AG04449 (cell line): ENCODE measurements around the gene TIE1.

ENCODE experiments used
- CTCF ChIA-PET: fragments of 350-600 bp; formaldehyde crosslinking; extraction: SDS; loops from one replicate; lab custom pipeline; 2021; ENCODE audit warnings: antibody characterized with exemption; lab: Yijun Ruan, JAX
- POLR2A ChIA-PET: fragments of 400-600, 350-600 bp; formaldehyde crosslinking; extraction: SDS; loops from one replicate; lab custom pipeline; 2020; ENCODE audit warnings: antibody characterized with exemption, inconsistent platforms; lab: Yijun Ruan, JAX
- DNase-seq: peaks from one replicate; pipeline ENCODE4 v3.0.0-alpha.2; 2010; ENCODE audit warnings: low read depth, low spot score
- H3K4me3 ChIP-seq: 2 replicates; pipeline ENCODE4 v1.5.1; 2011; ENCODE audit warnings: low read depth, mild to moderate bottlenecking, control low read depth, low read length
- TF ChIP-seq, protein P1 (sequence below): IDR thresholded peaks from one replicate; pipeline ENCODE4 v1.5.1; 2011; ENCODE audit warnings: mild to moderate bottlenecking, moderate library complexity, low read length, control low read depth, inconsistent platforms; ENCODE audit not compliant: insufficient read depth; ENCODE audit errors: missing control alignments

The TIE1 gene

DNA sequence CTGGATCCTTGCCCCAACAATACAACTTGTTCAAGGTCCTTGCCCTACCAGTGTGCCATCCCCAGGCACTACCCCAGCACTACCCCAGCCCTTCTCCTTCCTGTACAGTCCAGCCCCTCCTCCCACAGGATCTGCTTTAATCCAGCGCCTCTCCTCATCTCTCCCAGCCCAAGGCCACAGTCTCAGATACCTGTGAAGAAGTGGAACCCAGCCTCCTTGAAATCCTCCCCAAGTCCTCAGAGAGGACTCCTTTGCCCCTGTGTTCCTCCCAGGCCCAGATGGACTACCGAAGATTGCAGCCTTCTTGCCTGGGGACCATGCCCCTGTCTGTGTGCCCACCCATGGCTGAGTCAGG lies 51.5 kb downstream of the TIE1 start:
- TF ChIP-seq, protein P1, sequence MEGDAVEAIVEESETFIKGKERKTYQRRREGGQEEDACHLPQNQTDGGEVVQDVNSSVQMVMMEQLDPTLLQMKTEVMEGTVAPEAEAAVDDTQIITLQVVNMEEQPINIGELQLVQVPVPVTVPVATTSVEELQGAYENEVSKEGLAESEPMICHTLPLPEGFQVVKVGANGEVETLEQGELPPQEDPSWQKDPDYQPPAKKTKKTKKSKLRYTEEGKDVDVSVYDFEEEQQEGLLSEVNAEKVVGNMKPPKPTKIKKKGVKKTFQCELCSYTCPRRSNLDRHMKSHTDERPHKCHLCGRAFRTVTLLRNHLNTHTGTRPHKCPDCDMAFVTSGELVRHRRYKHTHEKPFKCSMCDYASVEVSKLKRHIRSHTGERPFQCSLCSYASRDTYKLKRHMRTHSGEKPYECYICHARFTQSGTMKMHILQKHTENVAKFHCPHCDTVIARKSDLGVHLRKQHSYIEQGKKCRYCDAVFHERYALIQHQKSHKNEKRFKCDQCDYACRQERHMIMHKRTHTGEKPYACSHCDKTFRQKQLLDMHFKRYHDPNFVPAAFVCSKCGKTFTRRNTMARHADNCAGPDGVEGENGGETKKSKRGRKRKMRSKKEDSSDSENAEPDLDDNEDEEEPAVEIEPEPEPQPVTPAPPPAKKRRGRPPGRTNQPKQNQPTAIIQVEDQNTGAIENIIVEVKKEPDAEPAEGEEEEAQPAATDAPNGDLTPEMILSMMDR = no peak

DNA sequence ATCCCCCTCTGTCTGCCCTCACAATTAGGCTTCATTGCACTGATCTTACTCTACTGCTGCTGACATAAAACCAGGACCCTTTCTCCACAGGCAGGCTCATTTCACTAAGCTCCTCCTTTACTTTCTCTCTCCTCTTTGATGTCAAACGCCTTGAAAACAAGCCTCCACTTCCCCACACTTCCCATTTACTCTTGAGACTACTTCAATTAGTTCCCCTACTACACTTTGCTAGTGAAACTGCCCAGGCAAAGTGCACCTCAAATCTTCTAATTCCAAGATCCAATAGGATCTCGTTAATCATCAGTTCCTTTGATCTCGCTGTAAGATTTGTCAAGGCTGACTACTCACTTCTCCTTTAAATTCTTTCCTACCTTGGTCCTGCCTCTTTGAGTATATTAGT lies 52.1 kb downstream of the TIE1 start:
- CTCF ChIA-PET = interaction anchor here (0.8 to 1.4 kb wide), 2 partner anchors 13 to 126 kb away, joined by 3 read pairs; no protein-coding TSS in a partner anchor
- TF ChIP-seq, protein P1 = no peak
- DNase-seq = no peak
- POLR2A ChIA-PET = no interaction called here
- H3K4me3 ChIP-seq = no peak overlapping the region

More for the DNA sequence above, 51.5 kb downstream of the TIE1 start:
- POLR2A ChIA-PET = no interaction called here
- no peak for DNase-seq
- H3K4me3 ChIP-seq = no peak overlapping the region
- CTCF ChIA-PET = interaction anchor here (0.8 kb wide), 1 partner anchor 125 kb away, joined by 3 read pairs; no protein-coding TSS in a partner anchor

DNA sequence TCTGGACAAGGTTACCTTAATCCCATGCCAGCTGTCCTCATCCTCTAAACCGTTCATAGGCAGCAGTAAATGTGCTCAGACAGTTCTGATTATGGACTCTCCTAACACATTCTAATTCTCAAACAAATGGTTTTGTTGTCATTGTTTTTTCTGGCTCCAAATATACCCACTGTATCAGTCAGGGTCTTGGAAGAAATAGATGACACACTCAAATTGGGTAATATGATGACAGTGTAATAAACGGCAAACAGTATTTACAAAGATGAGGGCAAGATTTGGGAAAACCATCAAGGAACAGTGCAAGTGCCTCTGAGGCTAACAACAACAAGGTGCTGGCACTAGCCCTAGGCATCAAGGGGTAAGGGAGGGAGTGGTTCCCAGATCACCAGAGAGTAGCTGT lies 53.7 kb downstream of the TIE1 start:
- no peak for DNase-seq
- CTCF ChIA-PET = interaction anchor here (0.6 to 2.3 kb wide), 4 partner anchors 9 to 133 kb away, joined by 3 to 7 read pairs (median 4); no protein-coding TSS in a partner anchor

DNA sequence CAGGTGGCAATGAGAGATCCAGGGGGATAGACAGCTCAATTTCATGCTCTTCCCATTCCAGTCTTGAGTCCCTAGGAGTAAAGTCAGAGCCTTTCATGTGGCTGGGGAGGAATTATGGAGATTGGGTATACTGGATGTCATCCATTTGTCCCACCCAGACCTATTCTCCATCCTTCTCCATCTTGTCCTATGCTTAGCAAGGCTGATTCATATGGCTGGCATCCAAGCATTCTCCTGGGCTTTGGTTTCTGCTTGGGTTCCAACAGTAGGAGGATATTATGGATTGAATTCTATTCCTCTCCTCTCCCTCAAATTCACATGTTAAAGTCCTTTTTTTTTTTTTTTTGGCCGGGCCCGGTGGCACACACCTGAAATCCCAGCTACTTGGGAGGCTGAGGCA lies 54.2 kb downstream of the TIE1 start:
- ChIA-PET POLR2A (no interaction called here), CTCF (interaction anchor here (0.7 to 2.3 kb wide), 2 partner anchors 116 to 128 kb away, joined by 3 to 7 read pairs; no protein-coding TSS in a partner anchor)
- no peak for DNase-seq
- no peak overlapping the region for H3K4me3 ChIP-seq
- TF ChIP-seq, protein P1 = no peak

More for the DNA sequence above, 53.7 kb downstream of the TIE1 start:
- no peak overlapping the region for H3K4me3 ChIP-seq
- TF ChIP-seq, protein P1 = no peak
- POLR2A ChIA-PET = no interaction called here

DNA sequence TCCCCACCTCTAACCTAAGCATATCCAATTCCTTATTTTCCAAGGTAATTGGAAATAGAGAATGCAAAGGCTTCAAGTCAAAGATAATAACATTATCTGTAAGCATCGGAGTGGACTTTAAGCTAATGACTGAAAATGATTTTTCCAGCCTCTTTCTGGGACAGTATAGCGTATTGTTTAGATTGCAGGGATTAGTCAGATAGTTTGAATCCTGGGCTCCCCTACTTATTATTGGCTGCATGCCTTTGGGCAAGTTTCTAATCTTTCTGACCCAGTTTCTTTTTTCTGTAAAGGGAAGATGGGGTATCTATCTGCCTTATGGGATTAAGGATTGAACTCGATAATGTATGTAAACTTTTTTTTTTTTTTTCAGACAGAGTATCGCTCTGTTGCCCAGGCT lies 56.5 kb downstream of the TIE1 start:
- ChIA-PET CTCF (interaction anchor here (1.4 to 2.8 kb wide), 4 partner anchors 9 to 131 kb away, joined by 6 to 24 read pairs (median 8); no protein-coding TSS in a partner anchor), POLR2A (no interaction called here)
- DNase-seq = no peak
- TF ChIP-seq, protein P1 = no peak
- H3K4me3 ChIP-seq = no peak overlapping the region

DNA sequence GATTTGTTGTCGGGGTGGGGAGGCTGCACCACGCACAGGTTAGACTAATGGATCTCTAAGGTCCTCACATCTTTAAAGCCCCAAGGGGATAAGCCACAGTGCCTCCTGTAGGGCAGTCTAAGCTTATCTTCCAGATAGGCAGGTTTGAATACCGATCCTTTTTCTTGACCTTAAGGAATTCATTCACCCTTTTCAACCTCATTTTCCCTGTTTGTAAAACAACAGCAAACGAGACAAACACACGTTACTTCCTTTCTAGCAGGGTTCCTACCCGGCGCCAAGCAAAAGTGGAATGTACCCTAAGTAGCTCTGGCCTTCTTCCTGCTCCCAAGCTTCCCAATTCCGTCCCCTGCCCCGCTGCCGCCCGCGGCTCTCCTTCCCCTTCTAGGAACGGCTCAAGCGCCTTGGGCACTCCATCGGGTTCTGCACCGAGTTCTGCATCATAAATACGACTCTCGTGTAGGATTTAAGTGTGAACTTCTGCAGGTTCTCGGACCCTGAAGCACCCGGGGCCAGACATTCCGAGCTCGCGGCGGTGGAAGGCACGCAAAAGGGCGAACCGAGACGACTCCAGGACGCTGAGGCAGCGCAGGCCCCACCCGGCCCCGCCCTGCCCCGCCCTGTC lies 57.5 kb downstream of the TIE1 start:
- TF ChIP-seq, protein P1 = peak; percentile 29
- no peak for DNase-seq
- POLR2A ChIA-PET = interaction anchor here (0.6 to 1.6 kb wide), 7 partner anchors 8 to 96 kb away, joined by 3 to 18 read pairs (median 3); partner anchors contain the start of genes ELOVL1 and HYI
- H3K4me3 ChIP-seq = peak overlapping the region; percentile 74
- CTCF ChIA-PET = interaction anchor here (0.7 to 2.8 kb wide), 12 partner anchors 10 to 132 kb away, joined by 3 to 24 read pairs (median 6); partner anchors contain the start of genes ELOVL1, MED8 and SZT2
